HG02571 (cell line): ENCODE measurements around the gene ALDH1L2.
A peak's percentile ranks its signal among the peaks of the same experiment; 100 is the strongest.
"Not testable (repeated sequence)": the region's sequence is repeated elsewhere in the genome, so short reads cannot be mapped to it uniquely, and the experiment has no call there.

ENCODE experiments used
- ATAC-seq: cut with Tn5 transposase; IDR thresholded peaks from one replicate; pipeline ENCODE4 v1.9.1; 2021; ENCODE audit warnings: mild to moderate bottlenecking, moderate library complexity; ENCODE audit not compliant: unreplicated experiment

The ALDH1L2 gene

DNA sequence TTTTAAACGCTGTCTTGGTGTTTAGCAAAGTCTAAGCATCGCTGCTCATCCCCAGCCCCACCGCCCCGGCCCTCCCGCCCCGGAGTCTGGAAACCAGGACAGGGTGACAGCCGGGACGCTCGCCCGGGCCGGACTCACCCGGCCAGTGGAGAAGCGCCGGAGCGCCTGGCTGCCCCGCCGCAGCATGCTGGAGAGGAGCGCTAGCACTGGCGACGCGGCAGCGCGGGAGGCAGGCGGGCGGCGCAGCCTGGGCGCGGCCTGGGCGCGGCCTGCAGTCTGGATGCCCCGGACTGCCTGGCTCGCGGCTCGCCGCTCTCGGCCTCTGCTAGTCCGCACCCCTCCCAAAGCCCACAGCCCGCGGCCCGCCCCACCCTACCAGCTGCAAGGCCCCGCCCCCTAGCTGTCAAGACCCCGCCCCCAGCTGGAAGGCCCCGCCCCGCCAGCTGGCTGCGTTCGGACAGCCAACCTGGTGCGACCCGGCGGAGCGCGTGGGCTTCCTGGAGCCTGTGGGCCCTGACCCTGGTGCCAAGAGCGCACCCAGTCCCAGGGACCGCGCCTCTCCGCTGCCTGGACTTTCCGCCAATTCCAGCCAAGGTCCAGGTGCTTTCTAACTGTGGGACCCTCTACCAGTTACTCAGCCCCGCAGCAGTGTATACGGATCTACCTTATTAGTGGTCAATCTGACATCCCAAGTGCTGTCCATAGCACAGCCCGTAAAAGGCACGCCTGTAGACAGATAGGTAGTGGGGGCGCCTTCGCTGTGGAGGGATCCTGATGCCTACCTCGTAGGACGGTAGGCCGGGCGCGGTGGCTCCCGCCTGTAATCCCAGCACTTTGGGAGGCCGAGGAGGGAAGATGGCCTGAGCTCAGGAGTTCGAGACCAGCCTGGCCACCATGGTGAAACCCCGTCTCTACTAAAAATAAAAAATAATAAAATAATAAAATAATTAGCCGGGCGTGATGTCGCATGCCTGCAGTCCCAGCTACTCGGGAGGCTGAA is at the start of gene ALDH1L2:
Gene ALDH1L2 (minus strand): TSS at position 208 of the 1,000 bp plus-strand sequence. CDS start 22 bp downstream, at position 186.
- peak; percentile 84 for ATAC-seq

DNA sequence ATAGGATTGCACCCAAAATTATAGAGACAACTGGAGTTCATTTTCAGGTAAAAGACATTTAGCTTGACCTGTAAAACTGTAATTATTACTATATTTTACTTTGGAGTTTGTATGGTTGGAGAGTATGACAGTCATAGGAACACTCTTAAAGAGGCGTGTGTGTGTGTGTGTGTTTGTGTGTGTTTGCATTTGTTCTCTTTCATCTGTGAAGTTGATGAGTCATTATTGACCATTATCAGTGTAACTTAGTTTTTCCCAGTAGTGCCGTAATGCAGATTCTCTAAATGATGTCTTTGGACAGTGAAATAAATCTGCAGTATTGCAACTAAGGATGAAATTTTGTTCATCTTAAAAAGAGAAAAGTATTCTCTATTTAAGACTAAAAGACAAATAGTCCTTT is 36.3 kb upstream of the ALDH1L2 start:
- no peak for ATAC-seq

DNA sequence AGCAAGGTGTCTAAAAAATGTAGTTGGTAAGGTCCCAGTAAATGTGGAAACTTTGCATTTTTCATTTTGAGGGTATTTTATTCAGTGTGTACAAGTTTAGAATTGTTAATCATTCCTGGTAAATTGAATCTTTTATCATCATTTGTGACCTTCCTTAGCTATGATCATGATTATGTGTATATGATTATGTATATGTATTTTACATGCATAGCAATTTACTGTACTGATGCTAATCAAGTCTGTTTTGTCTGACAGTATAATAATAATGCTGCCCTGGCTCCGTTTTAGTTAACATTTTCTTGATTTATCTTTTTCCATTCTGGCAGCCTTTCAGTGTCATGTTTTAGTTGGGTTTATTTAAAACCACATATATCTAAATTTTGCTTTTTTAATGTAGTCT is 32.7 kb upstream of the ALDH1L2 start:
- ATAC-seq, result no peak

DNA sequence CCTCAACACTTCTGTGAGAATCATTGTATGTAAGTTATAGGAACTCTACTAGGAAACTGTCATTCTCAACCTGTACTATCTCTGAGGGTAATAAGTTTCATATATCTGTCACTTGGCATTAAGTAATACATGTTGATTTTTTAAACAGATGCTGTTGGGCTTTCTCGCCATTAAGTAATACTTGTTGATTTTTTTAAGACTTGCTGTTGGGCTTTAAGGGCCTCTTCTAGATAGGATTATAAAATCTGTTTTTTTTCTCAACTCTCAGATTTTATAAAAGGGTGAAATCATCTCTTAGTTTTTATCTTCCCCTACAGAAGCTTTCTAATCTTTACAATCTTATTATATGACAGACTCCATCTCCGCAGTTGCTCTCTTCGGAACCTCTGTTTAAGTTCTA is 28.8 kb upstream of the ALDH1L2 start:
- no peak for ATAC-seq

DNA sequence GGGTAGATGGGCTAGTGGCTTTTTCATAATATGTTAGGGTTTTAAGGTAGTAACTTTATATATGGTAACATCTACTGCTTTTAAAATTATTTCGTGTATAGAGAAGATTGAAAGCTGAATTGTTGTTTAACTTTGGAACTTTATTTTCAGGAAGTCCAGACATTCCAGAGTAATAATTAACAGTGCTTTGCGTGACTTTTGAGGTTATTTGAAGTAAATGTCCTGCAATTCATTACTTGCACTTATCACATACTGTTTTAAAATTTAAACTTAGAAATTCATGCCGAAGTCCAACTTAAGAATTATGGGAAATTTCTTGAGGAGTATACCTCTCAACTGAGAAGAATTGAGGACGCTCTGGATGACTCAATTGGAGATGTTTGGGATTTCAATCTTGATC is 26.6 kb upstream of the ALDH1L2 start:
- no peak for ATAC-seq

DNA sequence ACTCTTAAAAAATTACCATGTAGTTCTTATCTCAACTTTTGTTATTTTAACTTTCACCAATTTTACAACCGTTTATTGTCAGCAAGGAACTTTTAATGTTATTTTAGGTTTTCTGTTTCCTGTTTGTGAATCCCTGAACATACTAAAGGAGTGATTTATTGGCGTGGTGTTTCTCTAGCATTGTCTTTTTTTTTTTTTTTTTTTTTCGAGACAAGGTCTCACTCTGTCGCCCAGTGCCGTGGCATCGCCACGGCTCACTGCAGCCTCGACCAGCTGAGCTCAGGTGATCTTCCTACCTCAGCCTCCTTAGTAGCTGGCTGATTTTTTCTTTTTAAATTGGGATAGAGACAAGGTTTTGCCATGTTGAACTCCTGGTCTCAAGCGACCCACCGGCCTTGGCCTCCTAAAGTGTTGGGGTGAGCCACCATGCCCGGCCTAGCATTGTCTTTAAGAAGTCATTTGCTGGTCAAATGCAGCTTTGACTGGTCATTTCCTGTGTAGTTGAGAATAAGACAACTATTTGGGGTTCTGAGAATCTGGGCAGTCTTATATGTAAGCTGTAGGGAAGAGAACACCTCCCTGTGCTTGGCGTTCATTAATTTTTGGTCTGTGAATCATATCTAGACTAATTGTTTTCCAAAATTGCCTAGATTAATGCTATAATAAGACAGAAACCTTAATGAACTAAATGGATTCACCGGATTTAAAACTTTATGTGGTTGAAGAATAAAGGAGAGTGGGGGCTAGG is 25.4 kb upstream of the ALDH1L2 start:
- ATAC-seq, result no peak

DNA sequence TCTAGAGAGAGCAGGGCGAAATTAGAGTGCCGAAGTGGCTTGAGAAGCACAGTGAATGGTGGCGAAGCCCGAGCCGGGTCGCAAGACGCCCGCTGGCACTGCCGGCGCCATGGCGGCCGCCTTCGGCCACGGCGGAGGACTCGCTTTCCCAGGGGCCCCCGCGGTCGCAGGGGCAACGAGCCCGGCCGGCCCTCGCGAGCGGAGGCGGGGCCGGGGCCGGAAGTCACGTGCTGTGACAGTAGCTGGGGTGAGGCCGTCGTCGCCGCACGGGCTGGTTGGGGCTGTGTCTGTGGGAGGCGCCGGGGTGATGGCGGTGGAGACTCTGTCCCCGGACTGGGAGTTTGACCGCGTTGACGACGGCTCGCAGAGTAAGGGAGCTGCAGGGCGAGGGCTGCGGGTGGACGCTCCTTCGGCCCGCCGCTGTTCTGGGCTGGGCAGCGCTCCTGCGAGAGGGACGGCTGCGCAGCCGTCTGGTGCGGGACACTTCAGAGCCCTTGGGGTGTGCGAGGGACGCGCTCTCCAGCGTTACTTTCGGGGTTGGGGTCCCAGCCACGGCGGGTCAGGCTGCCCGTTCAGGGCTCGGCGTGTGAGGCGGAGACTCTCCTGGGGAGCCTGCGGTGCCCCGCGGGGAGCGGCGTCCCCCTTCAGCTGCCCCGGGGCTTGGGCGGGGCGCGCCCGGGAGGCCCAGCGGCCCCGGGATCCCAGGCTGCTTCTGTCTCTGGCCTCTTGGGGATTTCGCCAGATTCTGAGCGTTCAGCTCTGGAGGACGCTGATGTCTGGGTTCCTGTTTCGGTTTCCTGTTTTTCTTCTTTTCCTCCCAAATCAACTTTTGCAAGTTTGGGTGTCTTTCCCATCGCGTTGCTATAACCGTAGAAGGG is 23.5 kb upstream of the ALDH1L2 start, which contains the start of gene WASHC4:
Gene WASHC4 (plus strand): TSS at position 238 of the 878 bp plus-strand sequence. CDS start 70 bp downstream, at position 308.
- ATAC-seq, result peak; percentile 89

DNA sequence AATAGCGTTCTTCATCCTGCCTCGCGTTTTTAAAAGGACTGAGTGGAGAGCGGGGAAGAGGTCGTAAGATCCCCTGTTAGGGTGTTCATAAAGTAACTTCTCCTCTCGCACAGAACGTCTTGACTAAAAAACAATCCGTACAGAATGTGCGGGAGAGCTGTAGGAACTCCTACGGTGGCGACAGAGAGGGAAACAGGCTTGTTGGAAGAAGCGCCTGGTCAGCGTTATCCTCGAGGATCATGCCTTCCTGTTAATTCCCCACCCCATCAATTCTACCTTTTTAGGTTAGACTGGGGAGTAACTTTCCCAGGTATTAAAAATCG is 22.9 kb upstream of the ALDH1L2 start:
- peak; percentile 7 for ATAC-seq

DNA sequence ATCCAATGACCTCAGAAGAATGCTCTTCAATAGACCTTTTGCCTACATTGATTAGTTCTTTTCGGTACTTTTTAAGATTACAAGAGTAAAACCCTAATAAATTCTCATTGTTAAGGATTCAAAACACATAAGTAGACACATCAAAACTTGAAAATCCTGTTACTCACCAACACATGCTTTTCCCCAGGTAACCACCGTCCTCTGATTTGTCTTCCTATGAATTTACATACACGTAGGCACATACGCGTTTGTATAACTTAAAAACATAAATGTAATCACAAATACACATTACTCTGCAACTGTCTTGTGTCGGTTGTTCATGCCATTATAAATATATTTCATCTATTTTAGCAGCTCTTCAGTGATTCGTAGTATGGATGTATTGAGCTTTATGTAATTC is 22.4 kb upstream of the ALDH1L2 start:
- ATAC-seq, result no peak

DNA sequence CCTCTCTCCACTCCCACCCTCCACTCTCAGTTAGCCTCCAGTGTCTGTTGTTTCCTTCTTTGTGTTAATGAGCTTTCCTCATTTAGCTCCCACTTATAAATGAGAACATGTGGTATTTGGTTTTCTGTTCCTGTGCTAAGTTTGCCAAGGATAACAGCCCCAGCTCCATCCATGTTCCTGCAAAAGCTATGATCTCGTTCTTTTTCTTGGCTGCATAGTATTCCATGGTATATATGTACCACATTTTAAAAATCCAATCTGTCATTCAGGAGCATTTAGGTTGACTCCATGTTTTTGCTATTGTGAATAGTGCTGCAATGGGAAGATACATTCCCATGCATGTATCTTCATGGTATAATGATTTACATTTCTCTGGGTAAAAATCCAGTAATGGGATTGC is 20.5 kb upstream of the ALDH1L2 start:
- ATAC-seq, result no peak

DNA sequence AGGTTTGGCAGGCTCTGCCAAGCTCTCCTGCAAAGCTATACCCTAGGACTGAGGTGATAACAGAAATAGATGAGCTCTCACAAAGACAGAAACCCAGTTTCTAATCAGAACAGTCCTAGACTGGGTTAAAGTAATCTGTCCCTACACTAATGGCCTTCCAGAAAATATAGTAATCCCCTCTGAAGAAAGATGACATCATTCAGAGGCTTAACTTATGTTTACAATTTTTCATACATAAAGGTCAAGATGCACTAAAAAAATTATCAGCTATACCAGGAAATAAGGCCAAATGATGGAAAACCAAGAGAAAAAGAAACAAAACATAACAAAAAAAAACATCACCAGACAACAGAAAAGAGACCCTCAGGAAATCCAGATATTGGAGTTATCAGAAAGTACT is 18.4 kb upstream of the ALDH1L2 start:
- no peak for ATAC-seq

DNA sequence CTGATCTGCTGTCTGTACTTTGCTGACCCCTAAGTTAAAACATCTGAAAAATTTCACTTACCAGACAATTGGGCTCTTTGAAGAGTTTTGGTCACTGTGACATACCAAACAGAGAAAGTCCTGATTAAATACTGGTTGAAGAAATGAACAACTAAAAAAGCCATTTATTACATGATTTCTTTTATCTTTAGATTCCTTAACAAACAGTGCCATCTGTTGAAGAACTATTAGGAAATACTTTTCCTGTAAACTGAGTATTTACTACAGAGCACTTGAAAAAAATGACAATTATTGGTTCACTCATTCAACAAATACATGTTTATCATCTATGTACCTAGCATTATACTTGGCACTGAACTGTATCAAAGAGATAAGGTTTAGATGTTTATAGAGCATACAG is 16.7 kb upstream of the ALDH1L2 start:
- no peak for ATAC-seq

DNA sequence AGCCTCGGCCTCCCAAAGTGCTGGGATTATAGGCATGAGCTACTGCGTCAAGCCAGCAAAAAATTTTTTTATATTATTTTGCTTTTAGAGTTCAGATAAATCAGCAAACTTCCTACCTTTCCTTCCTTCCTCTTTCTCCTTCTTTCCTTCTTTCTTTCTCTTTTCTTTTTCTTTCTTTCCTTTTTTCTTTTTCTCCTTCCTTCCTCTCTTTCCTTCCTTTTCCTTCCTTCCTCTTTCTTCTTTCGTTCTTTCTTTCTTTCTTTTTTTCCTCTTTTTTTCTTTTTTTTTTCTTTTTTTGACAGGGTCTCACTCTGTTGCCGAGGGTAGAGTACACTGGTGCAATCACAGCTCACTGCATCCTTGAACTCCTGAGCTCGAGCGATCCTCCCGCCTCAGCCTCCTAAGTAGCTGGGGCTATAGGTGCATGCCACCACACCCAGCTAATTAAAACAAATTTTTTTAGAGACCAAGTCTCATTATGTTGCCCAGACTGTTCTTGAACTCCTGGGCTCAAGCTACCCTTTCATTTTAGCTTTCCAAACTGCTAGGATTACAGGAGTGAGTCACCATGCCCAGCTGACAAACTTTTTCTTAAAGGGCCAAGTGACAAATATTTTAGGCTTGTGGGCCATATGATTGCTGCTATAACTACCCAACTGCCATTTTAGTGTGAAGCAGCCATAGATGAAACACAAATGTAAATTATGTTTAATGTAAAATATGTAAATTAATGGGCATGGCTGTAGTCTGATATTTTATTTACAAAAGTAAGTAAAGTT is 16.1 kb upstream of the ALDH1L2 start:
- no peak for ATAC-seq

DNA sequence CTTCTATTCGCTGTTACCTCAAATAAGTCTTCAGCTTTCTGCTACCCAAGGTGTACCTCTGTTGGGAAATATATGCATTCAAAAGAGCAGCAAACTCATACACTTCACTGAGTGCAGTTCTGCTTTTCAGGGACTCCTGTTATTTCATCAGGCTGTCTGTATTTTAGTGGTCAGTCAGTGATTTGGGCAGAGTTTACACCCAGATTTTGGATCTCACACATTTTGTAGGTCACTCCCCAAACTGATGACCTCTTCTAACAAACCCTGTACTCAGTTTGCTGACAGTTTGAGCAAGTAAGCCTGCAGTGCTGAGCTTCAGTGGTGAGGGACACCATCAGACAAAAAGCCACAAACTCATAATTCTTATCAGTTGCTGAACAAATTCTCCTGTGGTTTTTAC is 15.1 kb upstream of the ALDH1L2 start:
- ATAC-seq, result no peak

DNA sequence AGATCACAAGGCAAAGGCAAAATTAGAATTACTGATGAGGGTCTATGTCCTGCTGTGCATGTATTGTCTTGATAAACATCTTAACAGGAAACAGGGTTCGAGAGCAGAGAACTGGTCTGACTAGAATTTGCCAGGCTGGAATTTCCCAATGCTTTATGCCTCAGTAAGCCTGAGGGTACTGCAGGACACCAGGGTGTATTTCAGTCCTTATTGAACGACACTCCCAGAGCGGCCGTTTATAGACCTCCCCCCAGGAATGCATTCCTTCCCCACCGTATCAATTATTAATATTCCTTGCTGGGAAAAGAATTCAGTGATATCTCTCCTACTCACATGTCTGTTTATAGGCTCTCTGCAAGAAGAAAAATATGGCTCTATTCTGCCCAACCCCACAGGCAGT is 11.1 kb upstream of the ALDH1L2 start:
- not testable (repeated sequence) for ATAC-seq

DNA sequence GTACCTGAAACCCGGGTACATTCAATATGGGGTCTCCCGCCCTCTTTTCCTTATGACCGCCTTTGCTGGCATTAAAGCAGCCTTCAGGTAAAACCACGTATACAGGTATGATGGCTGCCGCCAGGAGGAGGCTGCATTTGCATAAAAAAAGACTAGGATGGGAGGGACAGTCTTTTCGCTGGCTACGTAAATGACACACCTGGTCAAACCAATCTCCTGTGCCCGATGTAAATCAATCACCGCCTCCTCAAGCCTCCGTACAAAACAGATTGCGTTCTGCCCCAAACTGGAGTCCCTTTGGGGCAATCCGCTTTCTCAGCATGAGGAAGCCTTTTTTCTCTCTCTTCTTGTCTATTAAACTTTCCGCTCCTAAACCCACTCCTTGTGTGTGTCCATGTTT is 8.1 kb upstream of the ALDH1L2 start:
- ATAC-seq, result no peak

DNA sequence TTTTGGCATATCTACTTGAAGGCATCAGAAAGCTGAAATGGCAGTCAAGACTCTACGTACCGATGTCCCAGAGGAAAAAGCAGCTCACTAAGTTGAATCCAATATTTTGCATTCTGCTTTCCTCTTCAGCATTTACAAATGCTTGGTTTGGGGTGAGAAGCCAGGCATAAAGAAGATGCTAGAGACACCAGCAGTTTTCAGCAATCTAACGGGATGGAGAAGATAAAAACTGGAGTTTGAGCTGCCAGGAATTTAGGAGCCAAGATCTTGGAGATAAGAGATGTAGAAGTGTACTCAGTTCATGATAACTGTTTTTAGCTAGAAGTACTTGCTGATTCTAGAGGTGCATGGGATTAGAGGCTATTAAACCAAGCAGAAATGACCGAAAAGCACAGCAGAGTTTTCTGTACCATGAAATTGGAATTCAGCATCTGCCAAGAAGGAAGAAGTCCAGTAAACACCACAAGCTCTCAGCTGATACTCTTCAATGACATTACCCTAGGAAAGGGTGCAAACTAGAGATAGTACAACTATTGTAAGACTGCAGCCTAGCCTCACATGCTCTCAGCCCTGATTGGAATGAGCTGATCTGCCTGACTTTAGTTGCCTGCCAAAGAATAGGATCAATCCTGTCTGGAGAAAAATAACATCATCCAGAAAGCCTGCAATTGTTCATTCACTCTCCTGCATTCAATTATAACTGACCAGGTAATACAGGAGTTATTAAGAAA is 7.4 kb upstream of the ALDH1L2 start:
- no peak for ATAC-seq

DNA sequence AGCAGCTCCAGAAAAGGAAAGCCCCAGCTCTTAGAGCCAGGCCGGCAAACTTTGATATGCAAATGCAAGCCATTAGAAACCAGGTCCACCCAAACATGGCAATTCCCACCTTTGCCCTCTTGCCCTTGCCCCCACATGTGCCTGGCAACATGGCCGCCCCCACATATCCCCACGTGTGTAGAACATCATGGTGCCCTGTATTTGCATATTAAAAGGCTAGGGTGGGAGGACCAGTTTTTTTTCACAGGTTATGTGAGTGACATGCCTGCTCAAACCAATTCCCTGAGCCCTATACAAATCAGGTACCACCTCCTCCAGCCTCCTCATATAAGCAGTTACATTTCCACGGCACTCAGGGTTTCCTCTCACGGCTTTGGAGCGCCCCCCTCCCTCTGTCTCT is 6.1 kb upstream of the ALDH1L2 start:
- ATAC-seq, result no peak

DNA sequence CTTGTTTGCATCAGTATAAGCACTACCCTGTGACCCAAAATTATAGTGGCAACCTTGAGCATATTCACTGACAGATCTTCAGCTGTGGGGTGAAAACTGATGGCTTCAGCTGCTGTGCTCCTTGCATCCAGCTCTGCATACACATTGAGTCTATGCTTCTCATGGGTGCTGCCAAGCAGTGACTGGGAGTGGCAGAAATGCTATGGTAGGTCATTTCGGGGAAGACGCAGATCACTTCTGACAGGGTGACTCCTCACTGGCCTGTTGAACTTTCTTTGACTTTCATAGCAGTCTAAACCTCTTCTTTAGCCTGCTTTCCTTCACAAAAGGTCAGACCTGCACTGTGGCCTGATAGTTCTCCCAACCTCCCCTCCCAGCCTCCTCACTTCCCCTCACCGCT is 5.6 kb upstream of the ALDH1L2 start:
- ATAC-seq, result no peak

DNA sequence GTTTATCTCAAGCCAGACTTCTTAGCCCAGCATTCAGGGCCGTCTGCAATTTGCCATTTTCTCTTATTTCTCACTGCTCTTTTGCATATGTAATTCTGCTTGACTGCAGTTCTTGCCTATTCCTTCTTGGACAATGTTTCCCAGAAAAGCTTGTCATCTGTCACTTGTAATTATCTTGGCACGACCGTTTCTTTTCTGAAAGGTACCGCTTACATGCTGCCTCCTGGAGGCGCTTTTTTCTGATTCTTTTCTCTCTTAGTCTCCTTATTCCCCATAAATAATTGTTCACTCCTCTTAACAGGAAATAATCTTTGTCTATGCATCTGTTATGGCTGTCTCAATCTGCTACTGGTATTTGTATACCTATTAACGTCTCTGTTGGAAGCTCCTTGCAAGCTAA is 1.2 kb upstream of the ALDH1L2 start:
- no peak for ATAC-seq
